ENCODE measurements around the gene GPR39.

Gene GPR39

GRCh38 chr2:132415256-132415914 lies 1.2 kb upstream of the GPR39 start:
- no peak for DNase-seq

- no peak for DNase-seq
These were observed 486 bp upstream of the GPR39 start for GRCh38 chr2:132415915-132416722.

- no peak for DNase-seq
These were observed 928 bp downstream of the GPR39 start for GRCh38 chr2:132417430-132418035.

- no peak for DNase-seq
These were observed 2.6 kb downstream of the GPR39 start for GRCh38 chr2:132419235-132419634.

- no peak for DNase-seq
These were observed 3.3 kb downstream of the GPR39 start for GRCh38 chr2:132419941-132420340.

GRCh38 chr2:132420816-132421805 lies 4.5 kb downstream of the GPR39 start:
- DNase-seq, result no peak

GRCh38 chr2:132422736-132423135 lies 6.1 kb downstream of the GPR39 start:
- DNase-seq, result no peak

GRCh38 chr2:132424526-132425121 lies 8.0 kb downstream of the GPR39 start:
- DNase-seq, result no peak

GRCh38 chr2:132426033-132426432 lies 9.4 kb downstream of the GPR39 start:
- DNase-seq, result no peak

- DNase-seq, result no peak
These were observed 10.1 kb downstream of the GPR39 start for GRCh38 chr2:132426656-132427055.

GRCh38 chr2:132429351-132429750 lies 12.7 kb downstream of the GPR39 start:
- DNase-seq, result no peak

GRCh38 chr2:132429941-132430573 lies 13.5 kb downstream of the GPR39 start:
- DNase-seq, result no peak

- no peak for DNase-seq
These were observed 14.3 kb downstream of the GPR39 start for GRCh38 chr2:132430895-132431294.

- DNase-seq, result no peak
These were observed 21.5 kb downstream of the GPR39 start for GRCh38 chr2:132437852-132438669.

- no peak for DNase-seq
These were observed 22.1 kb downstream of the GPR39 start for GRCh38 chr2:132438691-132439090.

GRCh38 chr2:132439703-132440398 lies 23.2 kb downstream of the GPR39 start:
- no peak for DNase-seq

GRCh38 chr2:132441051-132441450 lies 24.4 kb downstream of the GPR39 start:
- DNase-seq, result no peak

- no peak for DNase-seq
These were observed 25.7 kb downstream of the GPR39 start for GRCh38 chr2:132442278-132442677.

GRCh38 chr2:132443106-132443505 lies 26.5 kb downstream of the GPR39 start:
- DNase-seq, result no peak

GRCh38 chr2:132446444-132446843 lies 29.8 kb downstream of the GPR39 start:
- no peak for DNase-seq
